Measurements from ENCODE around the gene SLIT1.

SLIT1 gene

DNA sequence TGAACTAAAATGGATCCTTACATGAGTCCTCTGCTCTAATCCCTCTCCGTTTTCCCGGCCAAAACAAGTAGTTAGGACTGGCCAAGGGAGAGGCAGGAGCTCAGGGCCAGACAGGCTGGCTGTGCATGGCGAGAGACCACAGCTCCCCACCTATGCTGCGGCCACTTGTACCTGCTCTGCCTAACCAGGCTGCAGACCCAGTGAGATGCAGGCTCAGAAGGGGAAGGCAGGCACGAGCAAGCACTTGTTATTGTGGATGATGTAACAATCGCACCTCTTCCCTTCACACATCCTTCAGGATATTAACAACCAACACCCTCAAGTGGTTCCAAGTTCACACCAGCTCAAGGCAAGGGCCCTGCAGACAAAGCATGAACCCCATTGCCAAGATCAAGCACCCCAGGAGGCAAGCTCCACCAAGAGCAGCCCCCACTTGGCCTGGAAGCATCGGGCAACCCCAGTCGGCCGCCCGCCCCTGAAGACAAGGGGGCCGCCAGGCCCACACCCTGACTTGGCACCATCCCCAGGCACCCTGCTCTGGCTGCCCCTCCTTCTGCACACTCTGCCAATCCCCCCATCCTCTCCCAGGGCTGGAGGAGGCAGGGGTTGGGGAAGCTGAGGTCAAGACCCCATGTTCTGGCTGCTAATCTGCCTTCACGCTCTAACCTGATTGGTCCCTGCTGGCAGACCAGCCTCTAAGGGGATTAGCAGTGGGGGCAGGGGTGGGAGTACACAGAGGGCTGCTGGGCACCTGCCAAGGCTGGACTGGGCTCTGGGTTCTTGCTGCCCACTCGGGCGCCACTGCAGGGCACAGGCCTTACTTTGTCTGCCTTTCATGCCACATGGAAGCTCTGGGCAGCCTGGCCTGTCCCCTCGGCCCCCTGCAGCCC lies 111.3 kb downstream of the SLIT1 start:
- no peak for TF ChIP-seq JUND (IDR thresholded peaks at IDR 0.05; ENCODE audit: low read depth)

DNA sequence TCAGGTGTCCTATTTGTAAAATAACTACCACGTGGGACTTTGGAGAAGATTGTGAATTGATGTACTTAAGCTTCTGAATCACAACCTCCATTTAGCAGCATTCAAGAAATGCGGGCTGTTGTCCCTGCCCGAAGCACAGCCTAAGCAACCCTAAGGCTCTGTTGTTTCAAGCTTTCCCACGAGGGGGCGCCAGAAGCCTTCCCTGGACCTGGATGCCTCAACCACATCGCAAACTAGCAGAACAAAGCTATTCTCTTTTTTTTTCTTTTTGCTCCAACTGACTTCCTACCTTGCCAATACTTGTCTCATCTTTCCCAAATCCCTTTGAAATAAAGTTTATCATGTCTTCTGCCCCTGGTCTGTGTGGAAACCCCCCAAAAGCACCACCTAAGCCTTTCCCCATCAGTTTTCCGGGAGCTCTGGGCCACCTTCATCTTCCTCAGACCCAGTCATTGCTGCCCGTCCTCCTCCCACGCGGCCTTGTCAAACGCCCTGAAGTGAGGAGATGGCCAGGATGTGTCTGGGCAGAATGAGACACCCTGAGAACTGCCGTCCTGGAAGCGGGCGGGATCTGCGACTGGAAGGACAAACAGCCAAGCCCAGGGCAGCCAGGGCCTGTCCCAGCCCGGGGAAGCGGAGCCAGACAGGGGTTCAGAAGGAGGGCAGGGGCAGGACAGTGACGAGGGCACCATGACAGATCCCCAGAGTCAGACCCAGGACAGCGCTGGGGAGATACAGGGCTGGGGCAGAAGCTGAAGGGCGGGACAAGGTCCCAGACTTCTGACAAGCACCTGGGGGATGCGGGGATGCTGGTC lies 112.7 kb downstream of the SLIT1 start:
- DNase-seq (ENCODE audit: low read depth in 1 of 2, low spot score in 1 of 2) = peak; percentile 79 to 82
- no peak for TF ChIP-seq JUND (IDR thresholded peaks at IDR 0.05; ENCODE audit: low read depth)
- in situ Hi-C loops (cut with HindIII; ENCODE audit: low pct_unique_long_range_greater_than_20kb, low sequenced_read_pairs) = no loop called here

More for the DNA sequence above, 111.3 kb downstream of the SLIT1 start:
- DNase-seq (ENCODE audit: low read depth in 1 of 2, low spot score in 1 of 2) = no peak
- in situ Hi-C loops (cut with HindIII; ENCODE audit: low pct_unique_long_range_greater_than_20kb, low sequenced_read_pairs) = no loop called here

- in situ Hi-C loops (cut with HindIII; ENCODE audit: low pct_unique_long_range_greater_than_20kb, low sequenced_read_pairs) = no loop called here
- TF ChIP-seq JUND (IDR thresholded peaks at IDR 0.05; ENCODE audit: low read depth) = no peak
- DNase-seq (ENCODE audit: low read depth in 1 of 2, low spot score in 1 of 2) = no peak
Measured at GRCh38 chr10:97071496-97071895, 114.3 kb downstream of the SLIT1 start.

DNA sequence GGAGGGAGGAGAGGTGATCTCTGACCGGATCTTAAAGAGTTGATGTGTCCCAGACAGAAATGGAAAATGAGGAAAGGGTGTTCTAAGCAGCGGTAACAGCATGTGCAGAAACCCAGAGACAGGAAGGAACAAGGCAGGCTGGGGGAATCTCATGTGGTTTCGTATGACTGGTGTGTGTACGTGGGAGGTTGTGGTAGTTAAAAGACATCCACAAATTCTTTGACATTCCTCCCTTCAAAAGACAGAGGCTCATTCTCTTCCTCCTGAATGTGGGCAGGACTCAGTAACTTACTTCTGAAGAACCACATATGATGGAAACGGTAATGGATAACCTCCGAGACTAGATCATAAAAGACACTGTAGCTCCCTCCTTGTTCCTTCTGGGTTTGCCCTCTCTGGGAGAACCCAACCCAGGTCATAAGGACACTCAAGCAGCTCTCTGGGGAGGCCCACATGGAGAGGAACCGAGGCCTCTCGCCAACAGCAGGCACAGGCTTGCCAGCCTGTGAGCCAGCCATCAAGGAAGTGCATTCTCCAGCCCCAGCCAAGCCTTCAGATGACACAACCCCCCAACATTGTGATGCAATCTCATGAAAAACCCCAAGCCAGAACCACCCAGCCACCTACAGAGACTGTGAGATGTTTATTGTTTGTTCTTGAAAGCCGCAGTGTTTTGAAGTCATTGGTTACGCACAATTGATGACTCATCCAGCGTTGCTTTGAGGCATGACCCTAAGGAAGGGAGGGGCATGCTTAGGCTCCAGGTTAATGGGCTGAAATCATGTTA lies 116.0 kb downstream of the SLIT1 start:
- TF ChIP-seq JUND (IDR thresholded peaks at IDR 0.05; ENCODE audit: low read depth) = no peak
- in situ Hi-C loops (cut with HindIII; ENCODE audit: low pct_unique_long_range_greater_than_20kb, low sequenced_read_pairs) = no loop called here
- DNase-seq (ENCODE audit: low read depth in 1 of 2, low spot score in 1 of 2) = peak in 1 of 2 experiments; percentile 44

DNA sequence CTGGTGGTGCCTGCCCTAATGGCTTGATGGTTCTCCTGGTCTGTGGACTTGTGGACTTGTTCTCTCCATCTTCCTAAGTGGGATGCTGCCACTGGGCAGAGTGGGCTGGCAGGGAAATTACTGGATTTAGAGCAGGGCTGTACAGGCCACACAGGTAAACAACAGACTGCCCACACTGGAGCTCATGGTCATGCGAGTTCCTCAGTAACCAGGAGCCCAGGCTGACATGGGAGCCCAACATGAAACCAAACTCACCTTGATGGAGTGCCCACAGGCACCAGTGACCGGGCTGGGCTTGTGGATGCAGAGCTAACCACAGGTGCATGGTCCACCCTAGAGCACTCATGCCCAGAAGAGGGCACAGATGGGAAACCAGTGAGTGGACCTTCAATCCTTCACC lies 116.7 kb downstream of the SLIT1 start:
- no peak for TF ChIP-seq JUND (IDR thresholded peaks at IDR 0.05; ENCODE audit: low read depth)
- in situ Hi-C loops (cut with HindIII; ENCODE audit: low pct_unique_long_range_greater_than_20kb, low sequenced_read_pairs) = no loop called here
- no peak for DNase-seq (ENCODE audit: low read depth in 1 of 2, low spot score in 1 of 2)

- no peak for TF ChIP-seq JUND (IDR thresholded peaks at IDR 0.05; ENCODE audit: low read depth)
- in situ Hi-C loops (cut with HindIII; ENCODE audit: low pct_unique_long_range_greater_than_20kb, low sequenced_read_pairs) = no loop called here
- DNase-seq (ENCODE audit: low read depth in 1 of 2, low spot score in 1 of 2) = peak in 1 of 2 experiments; percentile 17
Measured at GRCh38 chr10:97067716-97068391, 117.9 kb downstream of the SLIT1 start.

GRCh38 chr10:97066877-97067555 lies 118.7 kb downstream of the SLIT1 start:
- in situ Hi-C loops (cut with HindIII; ENCODE audit: low pct_unique_long_range_greater_than_20kb, low sequenced_read_pairs) = no loop called here
- no peak for DNase-seq (ENCODE audit: low read depth in 1 of 2, low spot score in 1 of 2)
- no peak for TF ChIP-seq JUND (IDR thresholded peaks at IDR 0.05; ENCODE audit: low read depth)

GRCh38 chr10:97065686-97066660 lies 119.8 kb downstream of the SLIT1 start:
- in situ Hi-C loops (cut with HindIII; ENCODE audit: low pct_unique_long_range_greater_than_20kb, low sequenced_read_pairs) = no loop called here
- TF ChIP-seq JUND (IDR thresholded peaks at IDR 0.05; ENCODE audit: low read depth) = no peak
- no peak for DNase-seq (ENCODE audit: low read depth in 1 of 2, low spot score in 1 of 2)

GRCh38 chr10:97065128-97065527 lies 120.6 kb downstream of the SLIT1 start:
- peak; percentile 55 to 60 for DNase-seq (ENCODE audit: low read depth in 1 of 2, low spot score in 1 of 2)
- TF ChIP-seq JUND (IDR thresholded peaks at IDR 0.05; ENCODE audit: low read depth) = no peak
- in situ Hi-C loops (cut with HindIII; ENCODE audit: low pct_unique_long_range_greater_than_20kb, low sequenced_read_pairs) = no loop called here

DNA sequence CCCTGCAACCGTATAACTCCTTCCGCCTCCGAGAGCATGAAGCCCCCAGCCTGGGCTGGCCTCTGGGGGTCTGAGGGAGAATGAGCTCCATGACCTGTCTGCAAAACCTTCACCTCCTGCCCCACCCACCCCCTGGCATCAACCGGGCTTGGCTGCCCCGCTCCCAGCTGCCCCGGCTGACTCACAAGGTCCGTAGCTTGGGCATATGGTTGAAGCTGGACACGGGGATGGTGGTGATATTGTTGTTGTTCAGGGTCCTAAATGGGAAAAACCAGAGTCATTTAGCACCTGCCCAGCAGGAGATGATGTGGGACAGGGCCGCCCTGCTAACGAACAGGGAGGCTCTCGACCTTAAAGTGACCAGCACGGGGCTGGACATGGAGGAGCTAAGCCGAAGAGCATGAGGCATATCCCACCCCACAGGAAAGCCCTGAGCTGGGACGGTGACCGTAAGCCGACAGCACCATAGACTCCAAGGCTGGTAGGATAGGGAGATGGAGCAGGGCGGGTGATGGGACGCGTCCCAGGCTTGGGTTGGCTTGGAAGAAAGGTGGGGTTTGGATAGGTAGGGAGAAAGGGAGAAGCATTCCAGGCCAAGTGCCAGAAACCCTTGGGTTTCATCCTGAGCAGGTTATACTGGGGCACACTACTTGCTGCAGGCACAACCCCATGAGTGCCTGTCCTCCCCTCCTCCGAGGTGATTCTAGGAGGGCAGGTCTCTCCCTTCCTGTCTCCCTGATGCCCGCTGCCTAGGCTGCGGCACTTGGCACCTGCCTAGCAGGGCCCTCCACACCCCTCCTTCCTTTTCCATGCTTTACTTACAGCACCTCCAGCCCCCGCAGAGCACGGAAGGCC lies 121.5 kb downstream of the SLIT1 start:
- in situ Hi-C loops (cut with HindIII; ENCODE audit: low pct_unique_long_range_greater_than_20kb, low sequenced_read_pairs) = no loop called here
- TF ChIP-seq JUND (IDR thresholded peaks at IDR 0.05; ENCODE audit: low read depth) = no peak
- DNase-seq (ENCODE audit: low read depth in 1 of 2, low spot score in 1 of 2) = no peak

All from T47D (cell line).